AG10803 (cell line): ENCODE results near the gene TMEM243.

ENCODE experiments used
- DNase-seq: peaks from one replicate; pipeline ENCODE4 v3.0.0; 2010; ENCODE audit warnings: low read depth
- H3K4me3 ChIP-seq: 2 replicates; pipeline ENCODE4 v1.5.1; 2011; ENCODE audit warnings: mild to moderate bottlenecking, low read length, control low read depth
- TF ChIP-seq, protein P1 (sequence below): conservative IDR thresholded peaks from 2 replicates; pipeline ENCODE4 v1.5.1; 2011; ENCODE audit warnings: mild to moderate bottlenecking, low read length, control low read depth, inconsistent platforms

TMEM243 gene

DNA sequence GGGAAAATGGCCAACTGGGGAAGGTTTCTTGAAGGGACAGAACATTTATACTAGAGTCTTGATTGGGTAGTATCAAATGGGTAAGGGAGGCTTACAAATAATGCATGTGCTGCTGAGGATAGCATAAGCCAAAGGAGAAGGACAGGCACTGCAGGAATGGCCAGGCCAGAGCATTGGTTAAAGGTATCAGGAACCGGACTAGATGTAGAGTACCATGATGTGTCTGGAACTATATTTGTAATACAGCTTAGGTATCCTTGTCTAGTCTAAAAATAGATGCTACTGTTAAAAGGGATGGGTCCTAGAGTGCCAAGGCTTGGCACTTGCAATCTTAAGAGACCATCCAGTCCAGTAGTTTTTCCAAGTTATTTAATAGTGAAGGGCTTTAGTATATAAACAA lies 20.3 kb downstream of the TMEM243 start:
- H3K4me3 ChIP-seq, result no peak overlapping the region
- DNase-seq, result no peak
- TF ChIP-seq, protein P1, sequence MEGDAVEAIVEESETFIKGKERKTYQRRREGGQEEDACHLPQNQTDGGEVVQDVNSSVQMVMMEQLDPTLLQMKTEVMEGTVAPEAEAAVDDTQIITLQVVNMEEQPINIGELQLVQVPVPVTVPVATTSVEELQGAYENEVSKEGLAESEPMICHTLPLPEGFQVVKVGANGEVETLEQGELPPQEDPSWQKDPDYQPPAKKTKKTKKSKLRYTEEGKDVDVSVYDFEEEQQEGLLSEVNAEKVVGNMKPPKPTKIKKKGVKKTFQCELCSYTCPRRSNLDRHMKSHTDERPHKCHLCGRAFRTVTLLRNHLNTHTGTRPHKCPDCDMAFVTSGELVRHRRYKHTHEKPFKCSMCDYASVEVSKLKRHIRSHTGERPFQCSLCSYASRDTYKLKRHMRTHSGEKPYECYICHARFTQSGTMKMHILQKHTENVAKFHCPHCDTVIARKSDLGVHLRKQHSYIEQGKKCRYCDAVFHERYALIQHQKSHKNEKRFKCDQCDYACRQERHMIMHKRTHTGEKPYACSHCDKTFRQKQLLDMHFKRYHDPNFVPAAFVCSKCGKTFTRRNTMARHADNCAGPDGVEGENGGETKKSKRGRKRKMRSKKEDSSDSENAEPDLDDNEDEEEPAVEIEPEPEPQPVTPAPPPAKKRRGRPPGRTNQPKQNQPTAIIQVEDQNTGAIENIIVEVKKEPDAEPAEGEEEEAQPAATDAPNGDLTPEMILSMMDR, result no peak

DNA sequence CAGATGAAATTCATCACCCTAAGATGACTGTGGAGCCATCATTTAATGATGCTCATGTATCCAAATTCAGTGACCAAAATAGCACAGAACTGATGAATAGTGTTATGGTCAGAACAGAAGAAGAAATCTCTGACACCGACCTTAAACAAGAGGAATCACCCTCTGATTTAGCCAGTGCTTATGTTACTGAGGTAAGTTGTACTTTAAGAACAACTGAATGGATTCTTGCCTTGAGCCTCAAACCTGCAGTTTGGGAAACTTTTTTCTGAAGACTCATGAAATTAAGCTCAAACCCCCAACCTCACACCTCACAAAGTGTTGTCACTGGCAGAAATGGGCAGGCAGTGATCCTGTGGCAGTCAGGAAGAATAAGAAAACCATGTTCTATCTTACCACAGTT lies 25.6 kb downstream of the TMEM243 start:
- TF ChIP-seq, protein P1, result no peak
- no peak for DNase-seq
- no peak overlapping the region for H3K4me3 ChIP-seq

DNA sequence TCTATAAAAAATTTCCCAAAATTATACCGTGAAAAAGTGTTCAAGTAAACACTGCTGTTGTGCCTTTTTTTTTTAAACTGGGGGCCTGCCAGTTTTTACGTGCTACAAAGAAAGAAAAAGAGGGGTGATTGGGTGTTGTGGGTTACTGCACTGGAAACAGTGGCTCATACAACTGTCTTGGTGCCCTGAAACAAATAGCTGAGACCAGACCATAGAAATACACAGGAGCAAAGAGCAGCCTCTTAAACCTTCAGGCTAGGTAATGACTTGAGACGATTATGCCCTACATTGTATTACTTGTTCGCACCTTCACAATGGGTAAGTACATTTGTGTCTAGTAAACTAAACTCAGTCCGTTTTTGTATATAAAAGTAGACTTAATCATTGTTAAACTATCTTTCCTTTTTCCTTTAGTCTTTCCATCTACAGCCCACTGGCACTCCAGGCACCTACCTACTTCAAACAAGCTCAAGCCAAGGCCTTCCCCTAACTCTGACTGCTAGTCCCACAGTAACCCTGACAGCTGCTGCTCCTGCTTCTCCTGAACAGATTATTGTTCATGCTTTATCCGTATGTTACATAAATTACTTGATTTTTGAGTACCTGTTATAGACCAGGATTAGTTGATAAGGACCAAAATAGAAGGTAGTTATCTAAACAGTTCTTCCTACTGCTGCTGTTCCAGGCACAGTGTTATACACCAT lies 26.6 kb downstream of the TMEM243 start:
- no peak overlapping the region for H3K4me3 ChIP-seq
- TF ChIP-seq, protein P1, result no peak
- no peak for DNase-seq

- no peak overlapping the region for H3K4me3 ChIP-seq
- TF ChIP-seq, protein P1, result no peak
- DNase-seq, result no peak
Observed at GRCh38 chr7:87190783-87191182, 28.7 kb downstream of the TMEM243 start.

DNA sequence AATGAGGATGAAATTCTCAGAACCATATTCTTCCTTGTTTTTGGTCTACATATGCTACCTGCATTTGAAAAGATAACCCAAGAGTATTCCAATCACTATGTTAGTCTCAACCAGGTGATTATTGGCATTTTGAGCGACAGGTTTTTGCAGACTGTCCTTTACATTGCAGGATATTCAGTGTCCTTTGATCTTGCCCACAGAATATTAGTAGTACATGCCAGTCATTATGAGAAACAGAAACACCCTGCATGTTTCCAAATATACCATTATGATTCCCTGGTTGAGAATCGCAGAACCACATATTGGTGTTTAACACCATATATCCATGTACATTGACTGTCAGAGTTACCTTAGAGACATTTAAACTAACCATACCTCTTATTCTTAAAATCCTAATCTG lies 30.6 kb downstream of the TMEM243 start:
- no peak overlapping the region for H3K4me3 ChIP-seq
- TF ChIP-seq, protein P1, result no peak
- DNase-seq, result no peak

- TF ChIP-seq, protein P1, result no peak
- no peak overlapping the region for H3K4me3 ChIP-seq
- DNase-seq, result no peak
Observed at GRCh38 chr7:87187120-87187519, 32.4 kb downstream of the TMEM243 start.

GRCh38 chr7:87179180-87179579 lies 40.4 kb downstream of the TMEM243 start:
- TF ChIP-seq, protein P1, result no peak
- DNase-seq, result no peak
- H3K4me3 ChIP-seq, result no peak overlapping the region
